GM19025 (cell line): ENCODE data around the gene FNBP1L.
"Not testable (repeated sequence)": the region's sequence is repeated elsewhere in the genome, so short reads cannot be mapped to it uniquely, and the experiment has no call there.

Experiments used
- ATAC-seq: cut with Tn5 transposase; IDR thresholded peaks from one replicate; pipeline ENCODE4 v1.9.1; 2021; ENCODE audit warnings: mild to moderate bottlenecking, low read depth, moderate library complexity; ENCODE audit not compliant: unreplicated experiment

Gene FNBP1L

GRCh38 chr1:93442008-93442666 is 5.8 kb upstream of the FNBP1L start:
- ATAC-seq = no peak

- ATAC-seq = no peak
These were observed 5.2 kb upstream of the FNBP1L start for GRCh38 chr1:93442741-93443140.

- ATAC-seq = no peak
These were observed 4.5 kb upstream of the FNBP1L start for GRCh38 chr1:93443454-93443853.

GRCh38 chr1:93446837-93447451 is 974 bp upstream of the FNBP1L start:
- ATAC-seq = no peak

- no peak for ATAC-seq
These were observed 519 bp downstream of the FNBP1L start for GRCh38 chr1:93448292-93448982.

GRCh38 chr1:93448983-93449804 is 1.3 kb downstream of the FNBP1L start:
- no peak for ATAC-seq

- ATAC-seq = no peak
These were observed 2.4 kb downstream of the FNBP1L start for GRCh38 chr1:93450321-93450720.

- no peak for ATAC-seq
These were observed 6.0 kb downstream of the FNBP1L start for GRCh38 chr1:93453911-93454310.

- no peak for ATAC-seq
These were observed 11.2 kb downstream of the FNBP1L start for GRCh38 chr1:93459126-93459525.

- ATAC-seq = no peak
These were observed 13.3 kb downstream of the FNBP1L start for GRCh38 chr1:93461236-93461635.

- ATAC-seq = no peak
These were observed 16.0 kb downstream of the FNBP1L start for GRCh38 chr1:93463960-93464359.

- ATAC-seq = not testable (repeated sequence)
These were observed 17.6 kb downstream of the FNBP1L start for GRCh38 chr1:93465371-93466082.

GRCh38 chr1:93467606-93468005 is 19.7 kb downstream of the FNBP1L start:
- ATAC-seq = no peak

GRCh38 chr1:93468662-93469061 is 20.7 kb downstream of the FNBP1L start:
- no peak for ATAC-seq

- ATAC-seq = not testable (repeated sequence)
These were observed 21.3 kb downstream of the FNBP1L start for GRCh38 chr1:93469223-93469622.

- ATAC-seq = no peak
These were observed 23.4 kb downstream of the FNBP1L start for GRCh38 chr1:93471284-93471683.

GRCh38 chr1:93471911-93472310 is 24.0 kb downstream of the FNBP1L start:
- ATAC-seq = no peak

- no peak for ATAC-seq
These were observed 26.4 kb downstream of the FNBP1L start for GRCh38 chr1:93474321-93474720.

- no peak for ATAC-seq
These were observed 27.8 kb downstream of the FNBP1L start for GRCh38 chr1:93475681-93476080.

- ATAC-seq = not testable (repeated sequence)
These were observed 31.3 kb downstream of the FNBP1L start for GRCh38 chr1:93479133-93479745.
